HFFc6 (cell line): ENCODE results near the gene MISFA. TPM values are rescaled to one million over a fixed set of nuclear protein-coding genes. Genes with fewer than 3 reads are reported as not detected.

Source experiments
- DNase-seq: peaks from one replicate; pipeline ENCODE4 v3.0.0-alpha.2; 2018
- H3K27ac Mint-ChIP-seq: 2 replicates; pipeline ENCODE4 v1.8.0; 2020; ENCODE audit warnings: mild to moderate bottlenecking, mixed read lengths
- H3K27me3 Mint-ChIP-seq: 2 replicates; pipeline ENCODE4 v1.8.0; 2021; ENCODE audit warnings: mild to moderate bottlenecking, moderate library complexity, mixed read lengths; ENCODE audit not compliant: insufficient read depth
- H3K36me3 Mint-ChIP-seq: 2 replicates; pipeline ENCODE4 v1.8.0; 2021; ENCODE audit warnings: low read depth, mixed read lengths
- H3K4me1 Mint-ChIP-seq: 2 replicates; pipeline ENCODE4 v1.8.0; 2020; ENCODE audit warnings: low read depth, mixed read lengths
- H3K4me3 Mint-ChIP-seq: 2 replicates; pipeline ENCODE4 v1.8.0; 2020; ENCODE audit warnings: mild to moderate bottlenecking, moderate library complexity, mixed read lengths
- H3K9me3 Mint-ChIP-seq: 2 replicates; pipeline ENCODE4 v1.8.0; 2020; ENCODE audit warnings: mild to moderate bottlenecking, mixed read lengths
- total RNA-seq, 6 experiments: library from RNA; stranded (reverse); fragmentation: NEBNext Ultra II Directional; extraction: Animal tissue kit (Norgen Biotek cat#: 25700); gene quantifications; 2 replicates in 1 of 6; 3 replicates in 5 of 6; pipeline ENCODE4 v1.2.3, GENCODE V29; 2021
- TF ChIP-seq, protein P1 (sequence below): fragments of 200-600 bp; sonication (generic); IDR thresholded peaks from 2 replicates; pipeline ENCODE4 v1.5.0; 2021; ENCODE audit warnings: antibody characterized with exemption, mild to moderate bottlenecking

Gene MISFA
- total RNA-seq, 6 experiments from 2014 or later: 1.5 to 2.8 (median 2.4) TPM

DNA sequence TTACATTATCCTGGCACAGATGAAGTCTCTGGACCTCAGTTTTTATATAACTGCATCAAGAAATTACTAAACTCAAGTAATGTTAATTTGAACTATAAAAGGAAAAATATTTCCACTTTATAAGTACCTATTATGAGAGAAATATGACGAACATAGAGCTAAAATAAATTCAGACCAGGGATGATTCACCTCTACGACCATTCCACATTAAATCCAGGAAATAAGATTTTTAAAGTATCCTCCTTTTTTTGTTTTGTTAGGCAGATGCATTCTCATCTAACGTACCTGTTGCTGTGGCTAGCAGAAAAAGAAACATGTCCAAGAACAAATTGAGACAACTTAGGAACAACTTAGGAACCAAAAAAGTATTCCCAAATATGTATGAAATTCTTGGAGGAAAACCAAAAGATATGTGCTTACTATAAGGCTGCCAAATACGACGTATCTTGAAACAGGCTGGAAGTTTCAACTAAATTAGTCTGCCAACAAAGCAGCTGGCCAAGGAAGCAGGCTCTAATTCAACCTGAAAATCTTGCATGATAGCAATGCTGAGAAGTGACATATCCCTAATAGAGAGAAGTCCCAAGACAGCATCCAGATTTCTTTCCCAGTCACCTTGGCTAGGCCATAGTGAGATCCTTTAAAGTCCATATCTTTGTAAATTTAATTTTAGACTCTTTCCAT is 18.9 kb downstream of the MISFA start:
- H3K27ac Mint-ChIP-seq: peak overlapping the region; percentile 75
- no peaks in the 10 kb centered on the region for H3K9me3 Mint-ChIP-seq
- no peaks in the 10 kb centered on the region for H3K27me3 Mint-ChIP-seq
- peaks cover 22% of the 10 kb centered on the region for H3K36me3 Mint-ChIP-seq
- DNase-seq: no peak
- peaks cover 42% of the 10 kb centered on the region for H3K4me1 Mint-ChIP-seq
- TF ChIP-seq, protein P1, sequence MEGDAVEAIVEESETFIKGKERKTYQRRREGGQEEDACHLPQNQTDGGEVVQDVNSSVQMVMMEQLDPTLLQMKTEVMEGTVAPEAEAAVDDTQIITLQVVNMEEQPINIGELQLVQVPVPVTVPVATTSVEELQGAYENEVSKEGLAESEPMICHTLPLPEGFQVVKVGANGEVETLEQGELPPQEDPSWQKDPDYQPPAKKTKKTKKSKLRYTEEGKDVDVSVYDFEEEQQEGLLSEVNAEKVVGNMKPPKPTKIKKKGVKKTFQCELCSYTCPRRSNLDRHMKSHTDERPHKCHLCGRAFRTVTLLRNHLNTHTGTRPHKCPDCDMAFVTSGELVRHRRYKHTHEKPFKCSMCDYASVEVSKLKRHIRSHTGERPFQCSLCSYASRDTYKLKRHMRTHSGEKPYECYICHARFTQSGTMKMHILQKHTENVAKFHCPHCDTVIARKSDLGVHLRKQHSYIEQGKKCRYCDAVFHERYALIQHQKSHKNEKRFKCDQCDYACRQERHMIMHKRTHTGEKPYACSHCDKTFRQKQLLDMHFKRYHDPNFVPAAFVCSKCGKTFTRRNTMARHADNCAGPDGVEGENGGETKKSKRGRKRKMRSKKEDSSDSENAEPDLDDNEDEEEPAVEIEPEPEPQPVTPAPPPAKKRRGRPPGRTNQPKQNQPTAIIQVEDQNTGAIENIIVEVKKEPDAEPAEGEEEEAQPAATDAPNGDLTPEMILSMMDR: no peak
- H3K4me3 Mint-ChIP-seq: peak overlapping the region; percentile 13; the same call in 1 of the 2 replicates

DNA sequence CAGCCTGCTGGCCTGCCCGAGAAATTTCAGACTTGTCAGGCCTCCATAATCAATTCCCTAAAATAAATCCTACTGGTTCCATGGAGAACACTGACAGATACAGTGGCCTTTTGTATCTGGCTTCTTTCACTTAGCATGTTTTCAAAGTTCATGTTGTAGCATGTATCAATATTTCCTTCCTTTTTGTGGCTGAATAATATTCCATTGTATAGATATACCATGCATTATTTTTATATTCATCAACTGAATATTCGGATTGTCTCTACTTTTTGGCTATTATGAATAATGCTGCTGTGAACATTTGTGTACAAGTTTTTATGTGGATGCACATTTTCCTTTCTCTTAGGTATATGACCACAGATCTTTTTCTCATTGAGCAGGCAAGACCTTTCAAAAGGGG is 24.1 kb downstream of the MISFA start:
- Mint-ChIP-seq H3K9me3 (no peaks in the 10 kb centered on the region), H3K4me3 (no peak overlapping the region)
- TF ChIP-seq, protein P1: no peak

DNA sequence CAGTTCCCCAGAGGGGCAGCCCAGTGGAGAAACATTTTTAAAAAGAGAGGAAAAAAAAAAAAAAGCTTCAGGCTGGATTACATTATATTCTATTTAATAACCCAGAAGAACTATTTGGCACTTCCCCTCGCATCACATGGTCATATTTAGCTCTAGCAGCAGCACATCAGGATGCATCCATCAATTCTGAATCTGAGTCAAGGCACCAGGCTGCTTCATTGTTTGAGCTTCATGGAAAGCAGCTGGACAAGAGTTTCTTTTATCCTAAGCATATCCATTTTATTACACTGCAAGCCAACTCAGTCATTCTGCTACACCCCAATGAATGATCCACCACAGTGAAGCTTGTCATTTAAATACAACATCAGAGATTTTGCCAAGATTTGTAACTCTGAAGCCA is 24.6 kb downstream of the MISFA start:
- TF ChIP-seq, protein P1: no peak
- H3K27ac Mint-ChIP-seq: no peak overlapping the region
- H3K4me1 Mint-ChIP-seq: peaks cover 1% of the 10 kb centered on the region
- H3K36me3 Mint-ChIP-seq: peaks cover 4% of the 10 kb centered on the region; the same call in 1 of the 2 replicates
- H3K27me3 Mint-ChIP-seq: no peaks in the 10 kb centered on the region
- no peak overlapping the region for H3K4me3 Mint-ChIP-seq
- DNase-seq: no peak
- H3K9me3 Mint-ChIP-seq: no peaks in the 10 kb centered on the region

More for the DNA sequence above, 24.1 kb downstream of the MISFA start:
- H3K27me3 Mint-ChIP-seq: no peaks in the 10 kb centered on the region
- H3K36me3 Mint-ChIP-seq: peaks cover 4% of the 10 kb centered on the region; the same call in 1 of the 2 replicates
- peaks cover 6% of the 10 kb centered on the region for H3K4me1 Mint-ChIP-seq
- H3K27ac Mint-ChIP-seq: no peak overlapping the region
- DNase-seq: no peak

DNA sequence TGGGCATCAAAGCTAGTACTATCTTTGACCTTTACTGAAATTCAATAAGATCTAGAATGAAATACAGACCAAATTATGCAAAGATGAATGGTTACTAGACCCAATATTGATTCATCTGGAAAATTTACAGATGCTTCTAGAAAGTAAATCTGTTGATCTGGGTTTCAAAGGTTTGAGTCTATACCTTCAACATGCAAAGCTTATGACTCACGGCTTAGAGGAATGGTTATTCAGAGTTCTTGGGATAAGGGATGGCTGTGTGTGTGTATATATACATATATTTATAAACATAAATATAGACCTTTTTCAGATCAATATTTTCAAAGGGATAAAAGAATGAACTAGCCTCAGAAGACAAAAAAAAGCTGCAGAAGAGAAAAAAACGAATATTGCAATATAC is 33.3 kb downstream of the MISFA start:
- Mint-ChIP-seq H3K4me1 (peaks cover 31% of the 10 kb centered on the region), H3K9me3 (no peaks in the 10 kb centered on the region), H3K27me3 (peaks cover 4% of the 10 kb centered on the region), H3K36me3 (peaks cover 5% of the 10 kb centered on the region; the same call in 1 of the 2 replicates), H3K27ac (peak overlapping the region; percentile 99), H3K4me3 (peak overlapping the region; percentile 93)
- TF ChIP-seq, protein P1: no peak
- DNase-seq: no peak

DNA sequence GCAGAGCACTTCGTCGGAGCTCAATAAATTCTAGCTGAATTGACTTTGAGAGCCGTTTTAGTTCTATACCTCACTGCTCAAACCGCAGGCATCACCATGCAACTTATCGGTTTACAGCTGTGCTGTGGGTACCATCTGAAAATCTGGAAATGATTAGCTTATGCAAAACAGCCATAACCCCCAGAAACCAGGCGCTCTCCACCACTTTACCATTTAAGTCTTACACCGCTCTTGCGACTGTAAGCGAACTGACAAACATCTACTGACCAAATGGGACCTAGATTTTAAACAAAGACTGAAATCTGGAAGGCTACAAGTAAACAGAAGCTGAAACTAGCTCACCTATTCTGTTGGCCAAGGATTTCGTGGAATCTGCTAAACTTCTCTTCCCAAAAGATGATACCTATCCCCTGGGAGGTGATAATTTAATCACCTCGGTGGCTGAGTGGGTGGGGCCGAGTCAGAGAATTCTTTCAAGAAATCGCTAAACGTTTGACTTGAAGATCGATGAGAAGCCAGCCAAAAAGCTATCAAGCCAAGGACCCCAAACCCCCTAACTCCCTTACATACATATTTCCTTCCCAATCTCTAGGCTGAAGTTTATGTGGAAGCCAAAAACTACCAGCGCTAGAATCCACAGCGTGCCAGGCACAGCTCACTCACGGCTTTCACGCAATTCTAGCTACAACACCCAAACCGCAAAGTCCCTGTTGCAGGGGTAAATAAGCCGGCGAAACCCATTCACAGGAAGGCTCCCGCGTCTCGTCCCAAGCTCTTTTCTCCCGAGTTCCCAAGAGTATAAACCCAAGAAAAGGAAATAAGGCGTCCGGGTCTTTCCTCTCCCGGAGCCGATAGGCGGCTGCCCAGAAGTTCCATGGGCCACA is 33.9 kb downstream of the MISFA start:
- peaks cover 5% of the 10 kb centered on the region; the same call in 1 of the 2 replicates for H3K36me3 Mint-ChIP-seq
- peak; percentile 23 for DNase-seq
- H3K4me1 Mint-ChIP-seq: peaks cover 31% of the 10 kb centered on the region
- peaks cover 4% of the 10 kb centered on the region for H3K27me3 Mint-ChIP-seq
- TF ChIP-seq, protein P1: no peak
- peak overlapping the region; percentile 99 for H3K27ac Mint-ChIP-seq
- H3K9me3 Mint-ChIP-seq: no peaks in the 10 kb centered on the region
- H3K4me3 Mint-ChIP-seq: peak overlapping the region; percentile 93
